Stimulated activated naive CD8-positive, alpha-beta T cell treated with anti-CD3 and anti-CD28 coated beads, Interleukin-15, amount 100 ng/mL, for 72 hours (primary cell): ENCODE data around the gene PDZD2.

ENCODE experiments used
- ATAC-seq: fragments of 150-1000 bp; cut with Tn5 transposase; 2 replicates; pipeline ENCODE4 v1.10.0; 2021; ENCODE audit warnings: mild to moderate bottlenecking, moderate library complexity
- DNase-seq, 2 donors: peaks; one replicate each; pipeline ENCODE4 v3.0.0; 2021 to 2022
- H3K27ac Mint-ChIP-seq, 2 donors: one replicate each; pipeline ENCODE4 v1.8.0; 2022; ENCODE audit warnings: mild to moderate bottlenecking in 2 of 2, mixed read lengths in 2 of 2, moderate library complexity in 2 of 2
- H3K27me3 Mint-ChIP-seq: one replicate; pipeline ENCODE4 v1.8.0; 2022; ENCODE audit warnings: mixed read lengths
- H3K4me1 Mint-ChIP-seq: one replicate; pipeline ENCODE4 v1.8.0; 2022; ENCODE audit warnings: mild to moderate bottlenecking, mixed read lengths
- H3K4me3 Mint-ChIP-seq, 2 donors: one replicate each; pipeline ENCODE4 v1.8.0; 2022; ENCODE audit warnings: mild to moderate bottlenecking in 2 of 2, mixed read lengths in 2 of 2, moderate library complexity in 1 of 2
- H3K9me3 Mint-ChIP-seq, 2 donors: one replicate each; pipeline ENCODE4 v1.8.0; 2022; ENCODE audit warnings: mixed read lengths in 2 of 2

PDZD2 gene

GRCh38 chr5:31900296-31900865 is 261.4 kb downstream of the PDZD2 start:
- Mint-ChIP-seq H3K27ac (no peak overlapping the region), H3K27me3 (no peaks in the 10 kb centered on the region), H3K4me1 (no peaks in the 10 kb centered on the region), H3K9me3 (peaks cover 0 to 3% of the 10 kb centered on the region in 2 donors), H3K4me3 (no peak overlapping the region)
- DNase-seq (no peak), ATAC-seq (no peak)

GRCh38 chr5:31901807-31902530 is 263.0 kb downstream of the PDZD2 start:
- H3K27ac Mint-ChIP-seq, result no peak overlapping the region
- no peak for DNase-seq
- no peak overlapping the region for H3K4me3 Mint-ChIP-seq
- H3K4me1 Mint-ChIP-seq, result no peaks in the 10 kb centered on the region
- peaks cover 0 to 3% of the 10 kb centered on the region in 2 donors for H3K9me3 Mint-ChIP-seq
- ATAC-seq, result no peak
- no peaks in the 10 kb centered on the region for H3K27me3 Mint-ChIP-seq

GRCh38 chr5:31908396-31908795 is 269.5 kb downstream of the PDZD2 start:
- Mint-ChIP-seq H3K9me3 (no peaks in the 10 kb centered on the region), H3K4me3 (no peak overlapping the region), H3K27me3 (no peaks in the 10 kb centered on the region), H3K4me1 (peaks cover 5% of the 10 kb centered on the region), H3K27ac (no peak overlapping the region)
- no peak for ATAC-seq
- no peak for DNase-seq

GRCh38 chr5:31909073-31909472 is 270.1 kb downstream of the PDZD2 start:
- DNase-seq (no peak), ATAC-seq (no peak)
- Mint-ChIP-seq H3K4me3 (no peak overlapping the region), H3K27me3 (no peaks in the 10 kb centered on the region), H3K27ac (no peak overlapping the region), H3K4me1 (peaks cover 5% of the 10 kb centered on the region), H3K9me3 (no peaks in the 10 kb centered on the region)

- H3K9me3 Mint-ChIP-seq, result no peaks in the 10 kb centered on the region
- DNase-seq, result no peak
- H3K4me3 Mint-ChIP-seq, result no peak overlapping the region
- H3K27me3 Mint-ChIP-seq, result no peaks in the 10 kb centered on the region
- peaks cover 5% of the 10 kb centered on the region for H3K4me1 Mint-ChIP-seq
- no peak for ATAC-seq
- no peak overlapping the region for H3K27ac Mint-ChIP-seq
Observed at GRCh38 chr5:31911291-31912265, 272.6 kb downstream of the PDZD2 start.

GRCh38 chr5:31913808-31914207 is 274.9 kb downstream of the PDZD2 start:
- no peaks in the 10 kb centered on the region for H3K4me1 Mint-ChIP-seq
- H3K27me3 Mint-ChIP-seq, result no peaks in the 10 kb centered on the region
- no peak overlapping the region for H3K4me3 Mint-ChIP-seq
- DNase-seq (no peak), ATAC-seq (no peak)
- H3K9me3 Mint-ChIP-seq, result no peaks in the 10 kb centered on the region
- no peak overlapping the region for H3K27ac Mint-ChIP-seq

- ATAC-seq, result no peak
- no peaks in the 10 kb centered on the region for H3K4me1 Mint-ChIP-seq
- no peak for DNase-seq
- H3K27me3 Mint-ChIP-seq, result no peaks in the 10 kb centered on the region
- H3K27ac Mint-ChIP-seq, result no peak overlapping the region
- no peak overlapping the region for H3K4me3 Mint-ChIP-seq
- no peaks in the 10 kb centered on the region for H3K9me3 Mint-ChIP-seq
Observed at GRCh38 chr5:31916327-31916726, 277.4 kb downstream of the PDZD2 start.

- no peak for DNase-seq
- no peaks in the 10 kb centered on the region for H3K4me1 Mint-ChIP-seq
- no peaks in the 10 kb centered on the region for H3K9me3 Mint-ChIP-seq
- no peak overlapping the region for H3K27ac Mint-ChIP-seq
- H3K4me3 Mint-ChIP-seq, result no peak overlapping the region
- ATAC-seq, result no peak
- H3K27me3 Mint-ChIP-seq, result no peaks in the 10 kb centered on the region
Observed at GRCh38 chr5:31918739-31919138, 279.8 kb downstream of the PDZD2 start.

GRCh38 chr5:31921852-31922305 is 282.9 kb downstream of the PDZD2 start:
- no peaks in the 10 kb centered on the region for H3K4me1 Mint-ChIP-seq
- DNase-seq (no peak), ATAC-seq (no peak)
- H3K9me3 Mint-ChIP-seq, result no peaks in the 10 kb centered on the region
- H3K27me3 Mint-ChIP-seq, result no peaks in the 10 kb centered on the region
- H3K27ac Mint-ChIP-seq, result no peak overlapping the region
- H3K4me3 Mint-ChIP-seq, result no peak overlapping the region

GRCh38 chr5:31924005-31924404 is 285.1 kb downstream of the PDZD2 start:
- DNase-seq (no peak), ATAC-seq (no peak)
- H3K27me3 Mint-ChIP-seq, result no peaks in the 10 kb centered on the region
- H3K9me3 Mint-ChIP-seq, result no peaks in the 10 kb centered on the region
- no peak overlapping the region for H3K4me3 Mint-ChIP-seq
- no peak overlapping the region for H3K27ac Mint-ChIP-seq
- H3K4me1 Mint-ChIP-seq, result no peaks in the 10 kb centered on the region

- H3K27ac Mint-ChIP-seq, result no peak overlapping the region
- H3K9me3 Mint-ChIP-seq, result no peaks in the 10 kb centered on the region
- DNase-seq (no peak), ATAC-seq (no peak)
- H3K27me3 Mint-ChIP-seq, result no peaks in the 10 kb centered on the region
- no peaks in the 10 kb centered on the region for H3K4me1 Mint-ChIP-seq
- no peak overlapping the region for H3K4me3 Mint-ChIP-seq
Observed at GRCh38 chr5:31931874-31932273, 292.9 kb downstream of the PDZD2 start.

GRCh38 chr5:31934156-31934555 is 295.2 kb downstream of the PDZD2 start:
- DNase-seq (no peak), ATAC-seq (no peak)
- Mint-ChIP-seq H3K9me3 (peaks cover 4 to 7% of the 10 kb centered on the region in 2 donors), H3K4me3 (no peak overlapping the region), H3K27ac (no peak overlapping the region), H3K4me1 (no peaks in the 10 kb centered on the region), H3K27me3 (no peaks in the 10 kb centered on the region)

GRCh38 chr5:31935496-31936369 is 296.8 kb downstream of the PDZD2 start:
- Mint-ChIP-seq H3K27me3 (no peaks in the 10 kb centered on the region), H3K27ac (no peak overlapping the region), H3K4me1 (no peaks in the 10 kb centered on the region), H3K4me3 (no peak overlapping the region), H3K9me3 (peaks cover 4 to 8% of the 10 kb centered on the region in 2 donors)
- DNase-seq (no peak), ATAC-seq (no peak)

GRCh38 chr5:31936683-31937082 is 297.8 kb downstream of the PDZD2 start:
- Mint-ChIP-seq H3K4me1 (no peaks in the 10 kb centered on the region), H3K9me3 (peaks cover 4 to 8% of the 10 kb centered on the region in 2 donors), H3K27ac (no peak overlapping the region), H3K27me3 (no peaks in the 10 kb centered on the region), H3K4me3 (no peak overlapping the region)
- no peak for DNase-seq
- no peak for ATAC-seq

- Mint-ChIP-seq H3K4me1 (no peaks in the 10 kb centered on the region), H3K4me3 (no peak overlapping the region), H3K27me3 (no peaks in the 10 kb centered on the region), H3K27ac (no peak overlapping the region), H3K9me3 (peaks cover 4 to 8% of the 10 kb centered on the region in 2 donors)
- ATAC-seq (no peak), DNase-seq (no peak)
Observed at GRCh38 chr5:31937226-31937625, 298.3 kb downstream of the PDZD2 start.
